GM23338 (cell line): ENCODE measurements around the gene UCMA.

ENCODE experiments used
- CTCF ChIP-seq, 2 experiments: fragments of 200-600 bp in 1 of 2; sonication (generic) in 1 of 2; conservative IDR thresholded peaks; 2 replicates each; pipeline versions ENCODE4 v1.5.1 to v1.6.1; 2016 to 2017; ENCODE audit warnings: antibody characterized with exemption in 2 of 2, low read depth in 2 of 2, mild to moderate bottlenecking in 2 of 2, moderate library complexity in 1 of 2
- EZH2 ChIP-seq: fragments of 200-600 bp; sonication (generic); IDR thresholded peaks from one replicate; pipeline ENCODE4 v1.8.0; 2017; ENCODE audit warnings: antibody characterized with exemption, mild to moderate bottlenecking, low read depth; ENCODE audit not compliant: unreplicated experiment
- POLR2AphosphoS5 ChIP-seq: IDR thresholded peaks from 2 replicates; pipeline ENCODE4 v1.6.1; 2016; ENCODE audit warnings: antibody characterized with exemption, low read depth
- REST ChIP-seq: IDR thresholded peaks from one replicate; pipeline ENCODE4 v1.6.1; 2018; ENCODE audit warnings: antibody characterized with exemption; ENCODE audit not compliant: unreplicated experiment

- TF ChIP-seq POLR2AphosphoS5 (no peak), EZH2 (no peak), CTCF (conservative IDR thresholded peaks at IDR 0.05; ENCODE audit: low read depth in 2 of 2) (no peak), REST (no peak)
These were observed 28.1 kb downstream of the UCMA start for GRCh38 chr10:13206091-13206490.
